H1 (cell line): ENCODE results near the gene TIFAB. TPM values are rescaled to one million over a fixed set of nuclear protein-coding genes. Genes with fewer than 3 reads are reported as not detected.

Experiments used
- CTCF ChIA-PET: fragments of 300-600 bp; sonication (Branson Sonifier 250); formaldehyde crosslinking; loops from one replicate; lab custom pipeline; 2021; ENCODE audit not compliant: partially characterized antibody; lab: Charles Lee
- POLR2A ChIA-PET: fragments of 300-600 bp; sonication (Branson Sonifier 250); formaldehyde crosslinking; loops from one replicate; lab custom pipeline; 2021; ENCODE audit warnings: inconsistent platforms; ENCODE audit not compliant: partially characterized antibody; lab: Charles Lee
- DNase-seq, 2 experiments: peaks; one replicate each; pipeline versions ENCODE4 v3.0.0 to v3.0.0-alpha.2; 2010 to 2022; ENCODE audit warnings: low spot score in 2 of 2, low read depth in 1 of 2, mixed read lengths in 1 of 2
- FAIRE-seq: peaks from 2 replicates; lab custom pipeline; 2011; peaks lifted over from hg19 to GRCh38; lab: Jason Lieb, UNC
- H2AFZ ChIP-seq: 2 replicates; pipeline ENCODE4 v1.8.1; 2012; ENCODE audit warnings: low read length, inconsistent platforms
- H2AK5ac ChIP-seq: 2 replicates; pipeline ENCODE4 v1.6.1; 2013; ENCODE audit warnings: low read depth, low read length
- H2BK120ac ChIP-seq: replicated peaks from 2 replicates; pipeline ENCODE3; 2013; ENCODE audit warnings: low read depth, low read length, inconsistent platforms
- H2BK12ac ChIP-seq: 2 replicates; pipeline ENCODE4 v1.6.1; 2013; ENCODE audit warnings: low read depth, low read length
- H2BK15ac ChIP-seq: 2 replicates; pipeline ENCODE4 v1.6.1; 2013; ENCODE audit warnings: low read length
- H2BK20ac ChIP-seq: 2 replicates; pipeline ENCODE4 v1.6.1; 2013; ENCODE audit warnings: low read length
- H2BK5ac ChIP-seq: 2 replicates; pipeline ENCODE4 v1.6.1; 2013; ENCODE audit warnings: low read depth, low read length
- H3K14ac ChIP-seq: 2 replicates; pipeline ENCODE4 v1.6.1; 2013; ENCODE audit warnings: inconsistent platforms; ENCODE audit not compliant: insufficient read length
- H3K18ac ChIP-seq: 2 replicates; pipeline ENCODE4 v1.6.1; 2013; ENCODE audit warnings: low read length; ENCODE audit errors: extremely low read depth
- H3K23ac ChIP-seq: 2 replicates; pipeline ENCODE4 v1.6.1; 2013; ENCODE audit warnings: inconsistent platforms; ENCODE audit not compliant: insufficient read length
- H3K23me2 ChIP-seq: 2 replicates; pipeline ENCODE4 v1.6.1; 2013; ENCODE audit warnings: low read depth, low read length
- H3K27ac ChIP-seq: 2 replicates; pipeline ENCODE4 v1.6.1; 2011; ENCODE audit warnings: low read depth, low read length, inconsistent platforms
- H3K27me3 ChIP-seq, 4 experiments: replicated peaks in 1 of 4; 1 replicate in 1 of 4; 2 replicates in 3 of 4; pipeline versions ENCODE4 v1.6.1 to v1.8.1; 2011 to 2013; ENCODE audit warnings: low read length in 3 of 4, mild to moderate bottlenecking in 3 of 4, inconsistent platforms in 2 of 4, mixed read lengths in 2 of 4, moderate library complexity in 1 of 4; ENCODE audit not compliant: control insufficient read depth in 3 of 4, insufficient read depth in 3 of 4; ENCODE audit errors: extremely low read depth in 1 of 4
- H3K36me3 ChIP-seq, 4 experiments: 2 replicates each; pipeline versions ENCODE4 v1.6.1 to v1.8.1; 2011 to 2013; ENCODE audit warnings: mild to moderate bottlenecking in 4 of 4, low read length in 3 of 4, moderate library complexity in 2 of 4, control low read depth in 1 of 4, inconsistent platforms in 1 of 4; ENCODE audit not compliant: insufficient read depth in 4 of 4, control insufficient read depth in 2 of 4
- H3K4ac ChIP-seq: replicated peaks from 2 replicates; pipeline ENCODE3; 2013; ENCODE audit warnings: low read length, low read depth, mixed read lengths, inconsistent platforms; ENCODE audit not compliant: insufficient read length
- H3K4me1 ChIP-seq, 4 experiments: replicated peaks in 1 of 4; 1 replicate in 1 of 4; 2 replicates in 3 of 4; pipeline versions ENCODE4 v1.6.1 to v1.8.1; 2011 to 2013; ENCODE audit warnings: low read length in 3 of 4, inconsistent platforms in 2 of 4, mixed read lengths in 1 of 4; ENCODE audit not compliant: insufficient read depth in 4 of 4, control insufficient read depth in 3 of 4
- H3K4me2 ChIP-seq, 2 experiments: 2 replicates each; pipeline versions ENCODE4 v1.6.1 to v1.8.1; 2011 to 2013; ENCODE audit warnings: low read depth in 2 of 2, low read length in 2 of 2, control low read depth in 1 of 2, inconsistent platforms in 1 of 2, mild to moderate bottlenecking in 1 of 2; ENCODE audit not compliant: insufficient read depth in 1 of 2
- H3K4me3 ChIP-seq, 4 experiments: fragments of 200-600, 300-600 bp in 1 of 4; sonication (generic), shearing (Covaris generic), sonication (Bioruptor Twin) in 1 of 4; 2 replicates each; pipeline versions ENCODE4 v1.5.1 to v1.8.1; 2011 to 2016; ENCODE audit warnings: low read length in 4 of 4, low read depth in 3 of 4, control low read depth in 2 of 4, inconsistent platforms in 2 of 4, mild to moderate bottlenecking in 2 of 4, mixed read lengths in 1 of 4, moderate library complexity in 1 of 4; ENCODE audit not compliant: insufficient read depth in 2 of 4; ENCODE audit errors: extremely low read depth in 1 of 4
- H3K56ac ChIP-seq: replicated peaks from 2 replicates; pipeline ENCODE3; 2013; ENCODE audit warnings: low read depth, mild to moderate bottlenecking, mixed read lengths, low read length, inconsistent platforms; ENCODE audit not compliant: insufficient read length
- H3K79me1 ChIP-seq: 2 replicates; pipeline ENCODE4 v1.6.1; 2013; ENCODE audit warnings: low read depth, low read length, control low read depth
- H3K79me2 ChIP-seq, 2 experiments: 2 replicates each; pipeline versions ENCODE4 v1.6.1 to v1.8.1; 2012 to 2013; ENCODE audit warnings: low read length in 2 of 2, mild to moderate bottlenecking in 2 of 2, inconsistent platforms in 1 of 2; ENCODE audit not compliant: insufficient read depth in 2 of 2, control insufficient read depth in 1 of 2
- H3K9ac ChIP-seq, 4 experiments: replicated peaks in 1 of 4; 1 replicate in 1 of 4; 2 replicates in 3 of 4; pipeline versions ENCODE4 v1.6.1 to v1.8.1; 2011 to 2013; ENCODE audit warnings: low read depth in 3 of 4, low read length in 3 of 4, control low read depth in 2 of 4, mild to moderate bottlenecking in 2 of 4, moderate library complexity in 2 of 4, inconsistent platforms in 1 of 4; ENCODE audit errors: extremely low read depth in 1 of 4
- H3K9me3 ChIP-seq, 2 experiments: 2 replicates each; pipeline versions ENCODE4 v1.6.1 to v1.8.1; 2012 to 2013; ENCODE audit warnings: mild to moderate bottlenecking in 2 of 2, moderate library complexity in 2 of 2, control low read depth in 1 of 2, inconsistent platforms in 1 of 2, low read depth in 1 of 2, low read length in 1 of 2, mixed read lengths in 1 of 2; ENCODE audit not compliant: insufficient read depth in 2 of 2
- H4K20me1 ChIP-seq, 2 experiments: replicated peaks in 1 of 2; 2 replicates each; pipeline versions ENCODE3 to v1.8.1; 2011 to 2013; ENCODE audit warnings: inconsistent platforms in 2 of 2, low read length in 2 of 2, mild to moderate bottlenecking in 1 of 2; ENCODE audit not compliant: insufficient read depth in 2 of 2, control insufficient read depth in 1 of 2
- H4K5ac ChIP-seq: 2 replicates; pipeline ENCODE4 v1.6.1; 2013; ENCODE audit warnings: low read length, low read depth, mixed read lengths, inconsistent platforms; ENCODE audit not compliant: insufficient read length
- H4K8ac ChIP-seq: 2 replicates; pipeline ENCODE4 v1.8.0; 2013; ENCODE audit warnings: mild to moderate bottlenecking, moderate library complexity, low read length, inconsistent platforms; ENCODE audit not compliant: insufficient read depth; ENCODE audit errors: extremely low read depth
- H4K91ac ChIP-seq: replicated peaks from 2 replicates; pipeline ENCODE3; 2013; ENCODE audit warnings: low read length, mixed read lengths, inconsistent platforms; ENCODE audit not compliant: insufficient read length
- BCL11A ChIP-seq, 2 experiments: IDR thresholded peaks; one replicate each; pipeline ENCODE4 v1.6.1; 2011; ENCODE audit warnings: low read depth in 2 of 2, low read length in 2 of 2, mild to moderate bottlenecking in 2 of 2
- CBX5 ChIP-seq: fragments of 300-800, 300-1000 bp; sonication (generic); IDR thresholded peaks from 2 replicates; pipeline ENCODE4 v1.7.1; 2016; ENCODE audit warnings: antibody characterized with exemption, low read length, low read depth
- CTBP2 ChIP-seq: IDR thresholded peaks from 2 replicates; pipeline ENCODE4 v1.7.0; 2011; ENCODE audit warnings: borderline replicate concordance, mild to moderate bottlenecking, moderate library complexity, mixed read lengths, low read length; ENCODE audit not compliant: insufficient read depth, insufficient read length
- HDAC2 ChIP-seq, 2 experiments: fragments of 300-600 bp in 1 of 2; sonication (generic) in 1 of 2; IDR thresholded peaks; 2 replicates each; pipeline ENCODE4 v1.6.1; 2011 to 2012; ENCODE audit warnings: low read depth in 2 of 2, low read length in 2 of 2, mild to moderate bottlenecking in 2 of 2, moderate library complexity in 2 of 2, borderline replicate concordance in 1 of 2, inconsistent platforms in 1 of 2
- KDM4A ChIP-seq: IDR thresholded peaks from one replicate; pipeline ENCODE4 v1.7.1; 2012; ENCODE audit warnings: low read depth, mild to moderate bottlenecking, moderate library complexity, low read length, inconsistent platforms; ENCODE audit not compliant: severe bottlenecking
- MAFK ChIP-seq: IDR thresholded peaks from 2 replicates; pipeline ENCODE4 v1.6.1; 2012; ENCODE audit warnings: low read depth, mild to moderate bottlenecking, improper control_type of control experiment, low read length
- RAD21 ChIP-seq, 2 experiments: IDR thresholded peaks in 1 of 2; conservative IDR thresholded peaks in 1 of 2; 2 replicates each; pipeline ENCODE4 v1.6.1; 2011; ENCODE audit warnings: low read depth in 2 of 2, low read length in 2 of 2, improper control_type of control experiment in 1 of 2, inconsistent platforms in 1 of 2, mild to moderate bottlenecking in 1 of 2, moderate library complexity in 1 of 2
- SRF ChIP-seq: IDR thresholded peaks from 2 replicates; pipeline ENCODE4 v1.6.1; 2011; ENCODE audit warnings: mild to moderate bottlenecking, low read depth, low read length, moderate library complexity
- WGBS, 2 experiments: shearing (Covaris generic) in 1 of 2; methylation state at CpG; one replicate each; pipeline versions ENCODE4 v1.1.6 to v1.1.7; 2013 to 2015; ENCODE audit warnings: low lambda C conversion rate in 2 of 2, mixed read lengths in 2 of 2, inconsistent platforms in 1 of 2, low coverage in 1 of 2, missing lambda C conversion rate in 1 of 2; ENCODE audit not compliant: insufficient replicate concordance in 2 of 2, insufficient coverage in 1 of 2, insufficient read length in 1 of 2; ENCODE audit errors: extremely low coverage in 1 of 2, missing lambda C conversion rate in 1 of 2; 5-methylcytosine and 5-hydroxymethylcytosine counted together
- polyA plus RNA-seq, 7 experiments: library from polyadenylated mRNA; depleted of rRNA in 3 of 7; stranded (reverse) in 5 of 7; unstranded in 2 of 7; fragments of >200 nt in 5 of 7; fragments of 200-250 nt in 2 of 7; gene quantifications; 1 replicate in 5 of 7; 2 replicates in 1 of 7; 4 replicates in 1 of 7; pipeline versions ENCODE4 v1.2.1 to v1.2.3, GENCODE V29; 2011 to 2013; ENCODE audit warnings: missing spikeins in 2 of 7, mixed read lengths in 2 of 7
- total RNA-seq: library from RNA; stranded (reverse); fragmentation: NEBNext Ultra II Directional; extraction: Animal tissue kit (Norgen Biotek cat#: 25700); gene quantifications from 2 replicates; pipeline ENCODE4 v1.2.1, GENCODE V29; 2021
- TF ChIP-seq, protein P1 (sequence below): IDR thresholded peaks from 2 replicates; pipeline ENCODE4 v1.6.1; 2011; ENCODE audit warnings: low read length, improper control_type of control experiment
- TF ChIP-seq, protein P2 (sequence below): IDR thresholded peaks from 2 replicates; pipeline ENCODE4 v1.6.1; 2012; ENCODE audit warnings: low read length, inconsistent platforms

TIFAB gene
- total and polyA plus RNA-seq, 2 of the 8 experiments (the other 6 are each of a cell fraction or from before 2014, with no cell fraction given) = not detected

DNA sequence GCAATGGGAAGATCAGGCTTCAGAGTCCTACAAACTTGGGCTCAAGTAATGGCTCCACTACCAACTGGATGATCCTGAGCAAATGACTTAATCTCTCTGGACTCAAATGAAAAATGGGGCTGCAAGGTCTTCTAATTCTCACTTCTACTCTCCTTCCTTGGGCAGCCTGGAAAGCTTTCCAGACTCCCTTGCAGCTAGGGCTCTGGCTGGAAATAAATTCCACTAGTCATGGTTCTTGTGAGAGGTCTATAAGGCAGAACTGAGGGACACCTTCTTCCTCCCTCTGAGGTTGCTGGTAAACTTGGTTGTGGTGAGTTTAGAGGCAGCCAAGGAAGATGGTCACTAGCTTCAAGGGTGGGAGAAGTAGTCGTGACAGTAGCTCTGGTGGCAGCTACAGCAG is 23.6 kb downstream of the TIFAB start:
- H3K4me3 ChIP-seq = no peak overlapping the region
- H3K9me3 ChIP-seq = peaks cover 0 to 6% of the 10 kb centered on the region in 2 experiments; a peak in 2 of 4 replicates
- no peak overlapping the region for H2AFZ ChIP-seq
- 100% methylated on average over 1 of the region's 1 CpG; no CpG with 5 or more reads in 1 of the 2 experiments for WGBS, 2 experiments
- DNase-seq (no peak), FAIRE-seq (no peak)
- H3K18ac ChIP-seq = no peak overlapping the region
- H3K56ac ChIP-seq = no peak overlapping the region
- H2BK5ac ChIP-seq = no peak overlapping the region
- H3K27ac ChIP-seq = no peak overlapping the region
- no peak overlapping the region for H4K91ac ChIP-seq
- H3K36me3 ChIP-seq = no peaks in the 10 kb centered on the region
- no peak overlapping the region for H2BK20ac ChIP-seq
- POLR2A ChIA-PET = no interaction called here
- no peaks in the 10 kb centered on the region for H3K79me2 ChIP-seq
- H3K9ac ChIP-seq = no peak overlapping the region
- no peaks in the 10 kb centered on the region for H3K27me3 ChIP-seq
- no peak overlapping the region for H2BK120ac ChIP-seq
- H3K4me1 ChIP-seq = no peaks in the 10 kb centered on the region
- H3K4me2 ChIP-seq = no peak overlapping the region
- H4K8ac ChIP-seq = no peak overlapping the region
- H3K23ac ChIP-seq = no peak overlapping the region
- H4K20me1 ChIP-seq = no peaks in the 10 kb centered on the region
- no peak overlapping the region for H4K5ac ChIP-seq
- CTCF ChIA-PET = interaction anchor here (0.8 to 1.5 kb wide), 2 partner anchors 10 to 97 kb away, joined by 3 to 6 read pairs; no protein-coding TSS in a partner anchor
- H2BK15ac ChIP-seq = no peak overlapping the region
- H2BK12ac ChIP-seq = no peak overlapping the region
- no peak overlapping the region for H3K14ac ChIP-seq
- no peak overlapping the region for H2AK5ac ChIP-seq
- no peaks in the 10 kb centered on the region for H3K79me1 ChIP-seq
- H3K4ac ChIP-seq = no peak overlapping the region
- H3K23me2 ChIP-seq = no peaks in the 10 kb centered on the region
- TF ChIP-seq BCL11A (IDR thresholded peaks at IDR 0.05; ENCODE audit: low read depth in 2 of 2, low read length in 2 of 2) (no peak), CTBP2 (no peak), MAFK (no peak), KDM4A (no peak), RAD21 (IDR thresholded peaks at IDR 0.05 in 1 of 2, conservative IDR thresholded peaks at IDR 0.05 in 1 of 2; ENCODE audit: low read depth in 2 of 2, low read length in 2 of 2) (no peak), CBX5 (no peak), HDAC2 (IDR thresholded peaks at IDR 0.05; ENCODE audit: borderline replicate concordance in 1 of 2, low read depth in 2 of 2, low read length in 2 of 2) (no peak), SRF (no peak)
- TF ChIP-seq, protein P1, sequence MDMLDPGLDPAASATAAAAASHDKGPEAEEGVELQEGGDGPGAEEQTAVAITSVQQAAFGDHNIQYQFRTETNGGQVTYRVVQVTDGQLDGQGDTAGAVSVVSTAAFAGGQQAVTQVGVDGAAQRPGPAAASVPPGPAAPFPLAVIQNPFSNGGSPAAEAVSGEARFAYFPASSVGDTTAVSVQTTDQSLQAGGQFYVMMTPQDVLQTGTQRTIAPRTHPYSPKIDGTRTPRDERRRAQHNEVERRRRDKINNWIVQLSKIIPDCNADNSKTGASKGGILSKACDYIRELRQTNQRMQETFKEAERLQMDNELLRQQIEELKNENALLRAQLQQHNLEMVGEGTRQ = no peak
- TF ChIP-seq, protein P2, sequence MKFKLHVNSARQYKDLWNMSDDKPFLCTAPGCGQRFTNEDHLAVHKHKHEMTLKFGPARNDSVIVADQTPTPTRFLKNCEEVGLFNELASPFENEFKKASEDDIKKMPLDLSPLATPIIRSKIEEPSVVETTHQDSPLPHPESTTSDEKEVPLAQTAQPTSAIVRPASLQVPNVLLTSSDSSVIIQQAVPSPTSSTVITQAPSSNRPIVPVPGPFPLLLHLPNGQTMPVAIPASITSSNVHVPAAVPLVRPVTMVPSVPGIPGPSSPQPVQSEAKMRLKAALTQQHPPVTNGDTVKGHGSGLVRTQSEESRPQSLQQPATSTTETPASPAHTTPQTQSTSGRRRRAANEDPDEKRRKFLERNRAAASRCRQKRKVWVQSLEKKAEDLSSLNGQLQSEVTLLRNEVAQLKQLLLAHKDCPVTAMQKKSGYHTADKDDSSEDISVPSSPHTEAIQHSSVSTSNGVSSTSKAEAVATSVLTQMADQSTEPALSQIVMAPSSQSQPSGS = no peak
